GM23248 (cell line): ENCODE results near the gene KCNJ4. TPM values are rescaled to one million over a fixed set of nuclear protein-coding genes. Genes with fewer than 3 reads are reported as not detected.

Experiments used
- DNase-seq: peaks from one replicate; pipeline ENCODE4 v3.0.0-alpha.2; 2015
- H2AFZ ChIP-seq: fragments of 200-600 bp; sonication (generic); 2 replicates; pipeline ENCODE4 v1.6.1; 2016; ENCODE audit warnings: antibody characterized with exemption
- H3F3A ChIP-seq: fragments of 200-600 bp; sonication (generic); 2 replicates; pipeline ENCODE4 v1.6.1; 2016; ENCODE audit warnings: mild to moderate bottlenecking, antibody characterized with exemption, mixed run types; ENCODE audit not compliant: insufficient read depth
- H3K27ac ChIP-seq: fragments of 200-600 bp; sonication (generic); 2 replicates; pipeline ENCODE4 v1.5.1; 2016; ENCODE audit warnings: mild to moderate bottlenecking
- H3K27me3 ChIP-seq: fragments of 200-600 bp; sonication (generic); replicated peaks from 2 replicates; pipeline ENCODE4 v1.6.1; 2016; ENCODE audit warnings: mild to moderate bottlenecking; ENCODE audit not compliant: insufficient read depth
- H3K36me3 ChIP-seq: fragments of 200-600 bp; sonication (generic); 2 replicates; pipeline ENCODE4 v1.6.1; 2016; ENCODE audit warnings: low read depth, mild to moderate bottlenecking
- H3K4me1 ChIP-seq: fragments of 200-600 bp; sonication (generic); 2 replicates; pipeline ENCODE4 v1.6.1; 2016; ENCODE audit warnings: mild to moderate bottlenecking; ENCODE audit not compliant: insufficient read depth
- H3K4me2 ChIP-seq: fragments of 200-600 bp; sonication (generic); one replicate; pipeline ENCODE4 v1.6.1; 2016; ENCODE audit warnings: mild to moderate bottlenecking; ENCODE audit not compliant: unreplicated experiment
- H3K4me3 ChIP-seq: fragments of 200-600 bp; sonication (generic); 2 replicates; pipeline ENCODE4 v1.5.1; 2016; ENCODE audit warnings: mild to moderate bottlenecking
- H3K79me2 ChIP-seq: fragments of 200-600 bp; sonication (generic); 2 replicates; pipeline ENCODE4 v1.6.1; 2016; ENCODE audit warnings: mild to moderate bottlenecking; ENCODE audit not compliant: insufficient read depth
- H3K9ac ChIP-seq: fragments of 200-600 bp; sonication (generic); 2 replicates; pipeline ENCODE4 v1.6.1; 2016; ENCODE audit warnings: mild to moderate bottlenecking
- H3K9me2 ChIP-seq: fragments of 200-600 bp; sonication (generic); 2 replicates; pipeline ENCODE4 v1.6.1; 2016; ENCODE audit warnings: mixed run types, mild to moderate bottlenecking, moderate library complexity; ENCODE audit not compliant: insufficient read depth
- H3K9me3 ChIP-seq: fragments of 200-600 bp; sonication (generic); one replicate; pipeline ENCODE4 v1.6.1; 2017; ENCODE audit warnings: low read depth
- H4K20me1 ChIP-seq: fragments of 200-600 bp; sonication (generic); 2 replicates; pipeline ENCODE4 v1.6.0; 2016; ENCODE audit not compliant: insufficient read depth
- EZH2 ChIP-seq: fragments of 200-600 bp; sonication (generic); IDR thresholded peaks from 2 replicates; pipeline ENCODE4 v1.6.1; 2018; ENCODE audit warnings: antibody characterized with exemption, mild to moderate bottlenecking; ENCODE audit not compliant: insufficient read depth, poor library complexity, severe bottlenecking
- EZH2phosphoT487 ChIP-seq: fragments of 200-600 bp; sonication (generic); IDR thresholded peaks from 2 replicates; pipeline ENCODE4 v1.6.1; 2018; ENCODE audit warnings: antibody characterized with exemption, moderate library complexity, mild to moderate bottlenecking, low read depth; ENCODE audit not compliant: insufficient read depth
- WGBS, 2 experiments: methylation state at CpG; one replicate each; pipeline ENCODE4 v1.1.6; 2015 to 2017; ENCODE audit warnings: low lambda C conversion rate in 2 of 2, low coverage in 1 of 2; ENCODE audit errors: missing lambda C conversion rate in 2 of 2; 5-methylcytosine and 5-hydroxymethylcytosine counted together
- in situ Hi-C: fragments of 300-500 bp; cut with MboI; formaldehyde crosslinking; loops from 2 replicates; pipeline ENCODE4 v1.15.0; 2020
- polyA plus RNA-seq: library from polyadenylated mRNA; unstranded; fragments of >200 nt; fragmentation: Nextera tagmentation; extraction: Ambion mirVana; gene quantifications from 2 replicates; pipeline ENCODE4 v1.2.1, GENCODE V29; 2016
- total RNA-seq: library from RNA; depleted of rRNA; stranded (reverse); fragments of >200 nt; shearing (Covaris generic); gene quantifications from 2 replicates; pipeline ENCODE4 v1.2.3, GENCODE V29; 2014

Gene KCNJ4
- total and polyA plus RNA-seq, 2 experiments from 2014 or later, result not detected

- Histone ChIP-seq H3K9me2 (no peaks in the 10 kb centered on the region), H2AFZ (no peak overlapping the region), H3K27ac (no peak overlapping the region), H3K27me3 (peaks cover 24% of the 10 kb centered on the region), H3K9ac (no peak overlapping the region), H3K4me2 (no peak overlapping the region), H3F3A (no peaks in the 10 kb centered on the region), H4K20me1 (no peaks in the 10 kb centered on the region), H3K36me3 (no peaks in the 10 kb centered on the region), H3K79me2 (peaks cover 3% of the 10 kb centered on the region), H3K9me3 (no peaks in the 10 kb centered on the region), H3K4me1 (no peaks in the 10 kb centered on the region; the same call in 1 of the 2 replicates), H3K4me3 (no peak overlapping the region)
- TF ChIP-seq EZH2, result no peak
- no peak for TF ChIP-seq EZH2phosphoT487
- DNase-seq, result no peak
- WGBS, 2 experiments, result 87% methylated on average over 28 of the region's 28 CpGs
- in situ Hi-C loops, result no loop called here
Measured at GRCh38 chr22:38462960-38463784, 8.2 kb upstream of the KCNJ4 start.

GRCh38 chr22:38461414-38462081, 6.5 kb upstream of the KCNJ4 start:
- peak overlapping the region; percentile 46; the same call in 1 of the 2 replicates for H2AFZ ChIP-seq
- H4K20me1 ChIP-seq, result no peaks in the 10 kb centered on the region
- DNase-seq, result peak; percentile 89
- in situ Hi-C loops, result no loop called here
- no peaks in the 10 kb centered on the region for H3F3A ChIP-seq
- peak overlapping the region; percentile 56 for H3K4me2 ChIP-seq
- no peaks in the 10 kb centered on the region for H3K79me2 ChIP-seq
- H3K9me3 ChIP-seq, result no peaks in the 10 kb centered on the region
- no peaks in the 10 kb centered on the region; the same call in 1 of the 2 replicates for H3K4me1 ChIP-seq
- no peak for TF ChIP-seq EZH2
- TF ChIP-seq EZH2phosphoT487, result no peak
- H3K4me3 ChIP-seq, result peak overlapping the region; percentile 55
- H3K27ac ChIP-seq, result no peak overlapping the region
- WGBS, 2 experiments, result 12 to 15% methylated on average over 46 to 51 of the region's 51 CpGs
- no peak overlapping the region for H3K9ac ChIP-seq
- H3K36me3 ChIP-seq, result no peaks in the 10 kb centered on the region
- H3K9me2 ChIP-seq, result no peaks in the 10 kb centered on the region
- H3K27me3 ChIP-seq, result peaks cover 37% of the 10 kb centered on the region

DNA sequence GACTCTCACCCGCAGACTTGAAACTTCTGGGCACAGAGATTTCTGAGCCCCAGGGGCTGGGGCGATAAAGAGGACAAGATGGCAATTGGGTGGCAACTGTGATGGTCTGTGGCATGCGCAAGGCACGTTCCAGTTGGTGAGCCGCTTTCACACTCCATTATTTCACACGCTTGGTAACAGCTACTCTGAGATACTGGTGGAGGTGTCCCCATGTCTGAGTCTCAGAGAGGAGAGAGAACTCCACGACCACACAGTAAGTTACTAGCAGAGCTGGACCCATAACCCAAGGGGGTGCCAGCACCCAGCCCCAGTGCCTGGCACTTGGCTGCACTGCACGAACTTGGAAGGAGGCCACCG, 6.0 kb upstream of the KCNJ4 start:
- no peak for DNase-seq
- WGBS, 2 experiments, result 15 to 25% methylated on average over 9 of the region's 9 CpGs

DNA sequence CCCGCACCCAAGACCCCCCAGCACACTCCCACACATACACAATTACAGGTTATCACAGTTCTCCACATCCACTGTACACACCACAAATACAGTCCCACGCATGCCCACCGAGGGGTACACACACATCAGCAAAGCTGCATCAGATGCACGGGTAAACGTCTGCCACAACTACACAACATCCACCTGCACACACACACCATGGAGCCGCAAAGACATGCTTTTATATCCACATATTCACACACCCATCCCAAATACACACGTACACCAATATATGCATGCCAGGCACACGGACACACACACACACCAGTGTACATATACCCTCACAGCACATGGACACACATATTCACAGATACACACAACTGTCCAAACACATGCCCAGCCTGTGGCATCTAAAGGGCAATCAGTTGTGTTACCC, 5.4 kb upstream of the KCNJ4 start:
- no peak for TF ChIP-seq EZH2phosphoT487
- TF ChIP-seq EZH2, result peak; percentile 57
- H3K4me3 ChIP-seq, result no peak overlapping the region
- H3K27ac ChIP-seq, result no peak overlapping the region
- no peak for DNase-seq
- H3F3A ChIP-seq, result no peaks in the 10 kb centered on the region
- WGBS, 2 experiments, result 27 to 36% methylated on average over 7 to 8 of the region's 8 CpGs
- no peak overlapping the region for H3K4me2 ChIP-seq
- H3K9me3 ChIP-seq, result no peaks in the 10 kb centered on the region
- H4K20me1 ChIP-seq, result no peaks in the 10 kb centered on the region
- H3K9ac ChIP-seq, result no peak overlapping the region
- H3K4me1 ChIP-seq, result no peaks in the 10 kb centered on the region; the same call in 1 of the 2 replicates
- no peaks in the 10 kb centered on the region for H3K36me3 ChIP-seq
- H3K79me2 ChIP-seq, result no peaks in the 10 kb centered on the region
- in situ Hi-C loops, result no loop called here
- no peak overlapping the region for H2AFZ ChIP-seq
- no peaks in the 10 kb centered on the region for H3K9me2 ChIP-seq
- H3K27me3 ChIP-seq, result peaks cover 43% of the 10 kb centered on the region

More for the DNA sequence above, 6.0 kb upstream of the KCNJ4 start:
- Histone ChIP-seq H4K20me1 (no peaks in the 10 kb centered on the region), H2AFZ (peak overlapping the region; percentile 46; the same call in 1 of the 2 replicates), H3F3A (no peaks in the 10 kb centered on the region), H3K9me3 (no peaks in the 10 kb centered on the region), H3K9me2 (no peaks in the 10 kb centered on the region), H3K79me2 (no peaks in the 10 kb centered on the region), H3K27ac (no peak overlapping the region), H3K4me2 (peak overlapping the region; percentile 56), H3K9ac (no peak overlapping the region), H3K4me3 (peak overlapping the region; percentile 55), H3K4me1 (no peaks in the 10 kb centered on the region; the same call in 1 of the 2 replicates), H3K36me3 (no peaks in the 10 kb centered on the region), H3K27me3 (peaks cover 43% of the 10 kb centered on the region)
- no peak for TF ChIP-seq EZH2
- TF ChIP-seq EZH2phosphoT487, result no peak
- in situ Hi-C loops, result no loop called here
